Measurements from ENCODE around the gene URI1.

GRCh38 chr19:30054210-30054609 lies 112.2 kb downstream of the URI1 start:
- TF ChIP-seq ZNF19 (tag by site-specific recombination; IDR thresholded peaks at IDR 0.05; ENCODE audit: low read depth) (no peak), ZNF335 (tag by site-specific recombination; conservative IDR thresholded peaks at IDR 0.05) (no peak), CTCF (tag by site-specific recombination; IDR thresholded peaks at IDR 0.05) (no peak), SETDB1 (IDR thresholded peaks at IDR 0.05; ENCODE audit: insufficient read length, low read length) (no peak), ZSCAN5A (tag by site-specific recombination; IDR thresholded peaks at IDR 0.05) (no peak), OSR2 (tag by site-specific recombination; IDR thresholded peaks at IDR 0.05) (no peak), ZNF274 (IDR thresholded peaks at IDR 0.05; ENCODE audit: low read length) (no peak), ZNF274 (tag by site-specific recombination; IDR thresholded peaks at IDR 0.05; ENCODE audit: borderline replicate concordance) (no peak)

Data from HEK293 (cell line).